PC-9 (cell line): ENCODE results near the gene TMCO4.

Experiments used
- EZH2 ChIP-seq: fragments of 200-600 bp; sonication (generic); IDR thresholded peaks from 2 replicates; pipeline ENCODE4 v1.8.0; 2017; ENCODE audit warnings: antibody characterized with exemption, low read depth
- TF ChIP-seq, protein P1 (sequence below): fragments of 200-600 bp; sonication (generic); conservative IDR thresholded peaks from 2 replicates; pipeline ENCODE4 v1.6.1; 2017; ENCODE audit warnings: mixed run types, antibody characterized with exemption, mild to moderate bottlenecking, moderate library complexity

DNA sequence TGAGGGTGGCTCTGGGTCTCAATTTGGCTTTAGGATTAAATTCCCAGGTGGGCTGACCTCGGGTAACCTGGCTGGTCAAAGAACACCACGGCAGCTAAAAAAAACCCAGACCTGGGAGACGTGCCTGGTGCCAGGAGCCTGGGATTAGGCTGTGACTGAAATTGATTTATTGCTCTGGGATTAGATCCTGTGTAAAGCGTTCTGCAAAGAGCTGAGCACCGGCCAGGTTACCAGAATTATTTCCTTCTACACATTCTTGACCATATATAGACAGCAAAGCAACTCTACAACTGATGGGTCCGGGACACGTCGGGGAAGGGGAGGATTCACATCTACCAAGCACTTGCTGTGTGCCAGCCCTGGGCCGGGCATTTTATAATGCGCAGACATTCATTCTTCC lies 45.2 kb downstream of the TMCO4 start:
- TF ChIP-seq, protein P1, sequence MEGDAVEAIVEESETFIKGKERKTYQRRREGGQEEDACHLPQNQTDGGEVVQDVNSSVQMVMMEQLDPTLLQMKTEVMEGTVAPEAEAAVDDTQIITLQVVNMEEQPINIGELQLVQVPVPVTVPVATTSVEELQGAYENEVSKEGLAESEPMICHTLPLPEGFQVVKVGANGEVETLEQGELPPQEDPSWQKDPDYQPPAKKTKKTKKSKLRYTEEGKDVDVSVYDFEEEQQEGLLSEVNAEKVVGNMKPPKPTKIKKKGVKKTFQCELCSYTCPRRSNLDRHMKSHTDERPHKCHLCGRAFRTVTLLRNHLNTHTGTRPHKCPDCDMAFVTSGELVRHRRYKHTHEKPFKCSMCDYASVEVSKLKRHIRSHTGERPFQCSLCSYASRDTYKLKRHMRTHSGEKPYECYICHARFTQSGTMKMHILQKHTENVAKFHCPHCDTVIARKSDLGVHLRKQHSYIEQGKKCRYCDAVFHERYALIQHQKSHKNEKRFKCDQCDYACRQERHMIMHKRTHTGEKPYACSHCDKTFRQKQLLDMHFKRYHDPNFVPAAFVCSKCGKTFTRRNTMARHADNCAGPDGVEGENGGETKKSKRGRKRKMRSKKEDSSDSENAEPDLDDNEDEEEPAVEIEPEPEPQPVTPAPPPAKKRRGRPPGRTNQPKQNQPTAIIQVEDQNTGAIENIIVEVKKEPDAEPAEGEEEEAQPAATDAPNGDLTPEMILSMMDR, result no peak
- TF ChIP-seq EZH2, result no peak
